MM.1S (cell line): ENCODE data around the gene TMEFF2.

Experiments used
- DNase-seq: peaks from one replicate; pipeline ENCODE4 v3.0.0-alpha.2; 2015
- H2AFZ ChIP-seq: fragments of 300-600 bp; sonication (generic); 2 replicates; pipeline ENCODE4 v1.6.0; 2016; ENCODE audit warnings: antibody characterized with exemption, low read length
- H3F3A ChIP-seq: fragments of 300-600 bp; sonication (generic); 2 replicates; pipeline ENCODE4 v1.6.1; 2016; ENCODE audit warnings: mild to moderate bottlenecking, antibody characterized with exemption, low read length, moderate library complexity, mixed read lengths; ENCODE audit not compliant: insufficient read depth
- H3K27ac ChIP-seq: fragments of 300-600 bp; sonication (generic); 2 replicates; pipeline ENCODE4 v1.5.1; 2016; ENCODE audit warnings: mild to moderate bottlenecking, low read length
- H3K27me3 ChIP-seq: fragments of 300-600 bp; sonication (generic); replicated peaks from 2 replicates; pipeline ENCODE4 v1.6.0; 2016; ENCODE audit warnings: low read length; ENCODE audit not compliant: insufficient read depth
- H3K36me3 ChIP-seq: fragments of 300-600 bp; sonication (generic); replicated peaks from 2 replicates; pipeline ENCODE4 v1.6.1; 2016; ENCODE audit warnings: mild to moderate bottlenecking, low read length, mixed read lengths; ENCODE audit not compliant: insufficient read depth
- H3K4me1 ChIP-seq: fragments of 300-600 bp; sonication (generic); 2 replicates; pipeline ENCODE4 v1.6.1; 2016; ENCODE audit warnings: low read length, mixed read lengths
- H3K4me2 ChIP-seq: fragments of 300-600 bp; sonication (generic); 2 replicates; pipeline ENCODE4 v1.6.0; 2016; ENCODE audit warnings: low read depth, low read length
- H3K4me3 ChIP-seq: fragments of 300-600 bp; sonication (generic); 2 replicates; pipeline ENCODE4 v1.5.1; 2016; ENCODE audit warnings: low read length, mixed read lengths
- H3K79me2 ChIP-seq: fragments of 300-600 bp; sonication (generic); 2 replicates; pipeline ENCODE4 v1.6.1; 2016; ENCODE audit warnings: mixed run types, low read length, mixed read lengths
- H3K9ac ChIP-seq: fragments of 300-600 bp; sonication (generic); 2 replicates; pipeline ENCODE4 v1.6.1; 2016; ENCODE audit warnings: low read length, mixed read lengths
- H3K9me2 ChIP-seq: fragments of 300-600 bp; sonication (generic); replicated peaks from 2 replicates; pipeline ENCODE4 v1.6.1; 2016; ENCODE audit warnings: mild to moderate bottlenecking, low read length, mixed read lengths; ENCODE audit not compliant: insufficient read depth
- H3K9me3 ChIP-seq: fragments of 300-600 bp; sonication (generic); replicated peaks from 2 replicates; pipeline ENCODE4 v1.6.1; 2016; ENCODE audit warnings: mild to moderate bottlenecking, low read length, mixed read lengths; ENCODE audit not compliant: insufficient read depth
- H4K20me1 ChIP-seq: fragments of 300-600 bp; sonication (generic); 2 replicates; pipeline ENCODE4 v1.6.1; 2016; ENCODE audit warnings: mild to moderate bottlenecking, low read length, moderate library complexity, mixed read lengths; ENCODE audit not compliant: insufficient read depth
- CTCF ChIP-seq: fragments of 300-600 bp; sonication (generic); IDR thresholded peaks from 2 replicates; pipeline ENCODE4 v1.5.1; 2016; ENCODE audit warnings: antibody characterized with exemption, low read length, mixed read lengths
- EZH2 ChIP-seq: fragments of 300-600 bp; sonication (generic); optimal IDR thresholded peaks from 2 replicates; pipeline ENCODE3; 2017; ENCODE audit warnings: low read depth, mild to moderate bottlenecking, antibody characterized with exemption, low read length, mixed read lengths
- EZH2phosphoT487 ChIP-seq: fragments of 300-600 bp; sonication (generic); IDR thresholded peaks from 2 replicates; pipeline ENCODE4 v1.6.1; 2018; ENCODE audit warnings: antibody characterized with exemption, low read length

The TMEFF2 gene

GRCh38 chr2:192162392-192163042, 32.2 kb downstream of the TMEFF2 start:
- Histone ChIP-seq H3K4me1 (peaks cover 9% of the 10 kb centered on the region; the same call in 1 of the 2 replicates), H3K9ac (no peak overlapping the region), H3K79me2 (no peaks in the 10 kb centered on the region), H2AFZ (no peak overlapping the region; the same call in 1 of the 2 replicates), H3K27me3 (no peaks in the 10 kb centered on the region), H3K9me3 (no peaks in the 10 kb centered on the region), H3K4me2 (peak overlapping the region; percentile 35; the same call in 1 of the 2 replicates), H3K27ac (no peak overlapping the region), H4K20me1 (no peaks in the 10 kb centered on the region), H3K36me3 (no peaks in the 10 kb centered on the region), H3K9me2 (no peaks in the 10 kb centered on the region), H3K4me3 (peak overlapping the region; percentile 7; the same call in 1 of the 2 replicates), H3F3A (no peaks in the 10 kb centered on the region)
- TF ChIP-seq EZH2phosphoT487 = no peak
- TF ChIP-seq EZH2 = no peak
- peak; percentile 96 for TF ChIP-seq CTCF
- DNase-seq = peak; percentile 61

GRCh38 chr2:192161656-192162290, 33.0 kb downstream of the TMEFF2 start:
- no peaks in the 10 kb centered on the region for H3K27me3 ChIP-seq
- H3K9me3 ChIP-seq = no peaks in the 10 kb centered on the region
- no peak overlapping the region for H3K27ac ChIP-seq
- H2AFZ ChIP-seq = peak overlapping the region; percentile 12; the same call in 1 of the 2 replicates
- H3K36me3 ChIP-seq = no peaks in the 10 kb centered on the region
- H3K79me2 ChIP-seq = no peaks in the 10 kb centered on the region
- no peaks in the 10 kb centered on the region for H3F3A ChIP-seq
- peak overlapping the region; percentile 35; the same call in 1 of the 2 replicates for H3K4me2 ChIP-seq
- H3K9me2 ChIP-seq = no peaks in the 10 kb centered on the region
- TF ChIP-seq EZH2 = no peak
- TF ChIP-seq CTCF = no peak
- no peak for TF ChIP-seq EZH2phosphoT487
- H3K4me3 ChIP-seq = 0 out of 2 replicates have a peak overlapping the region, but pooled peaks have one; percentile 7
- H3K4me1 ChIP-seq = peaks cover 9% of the 10 kb centered on the region; the same call in 1 of the 2 replicates
- H4K20me1 ChIP-seq = no peaks in the 10 kb centered on the region
- H3K9ac ChIP-seq = no peak overlapping the region
- DNase-seq = no peak

- no peaks in the 10 kb centered on the region for H3F3A ChIP-seq
- no peak overlapping the region for H3K4me3 ChIP-seq
- H4K20me1 ChIP-seq = no peaks in the 10 kb centered on the region
- H3K4me2 ChIP-seq = no peak overlapping the region
- H3K4me1 ChIP-seq = peaks cover 22% of the 10 kb centered on the region
- no peaks in the 10 kb centered on the region for H3K79me2 ChIP-seq
- H3K9me2 ChIP-seq = no peaks in the 10 kb centered on the region
- DNase-seq = no peak
- no peak overlapping the region for H3K27ac ChIP-seq
- H3K36me3 ChIP-seq = no peaks in the 10 kb centered on the region
- no peak overlapping the region for H2AFZ ChIP-seq
- no peak overlapping the region for H3K9ac ChIP-seq
- no peaks in the 10 kb centered on the region for H3K9me3 ChIP-seq
- H3K27me3 ChIP-seq = no peaks in the 10 kb centered on the region
- TF ChIP-seq EZH2phosphoT487 (no peak), CTCF (no peak), EZH2 (no peak)
Observed at GRCh38 chr2:192159736-192160135, 35.0 kb downstream of the TMEFF2 start.
